ENCODE results near the gene LRSAM1. TPM values are rescaled to one million over a fixed set of nuclear protein-coding genes. Genes with fewer than 3 reads are reported as not detected.
A peak's percentile ranks its signal among the peaks of the same experiment; 100 is the strongest.

LRSAM1 gene
- total and polyA plus RNA-seq, 2 of the 8 experiments (the other 6 are each of a cell fraction or from before 2014, with no cell fraction given) = 9.7 to 18.3 TPM

DNA sequence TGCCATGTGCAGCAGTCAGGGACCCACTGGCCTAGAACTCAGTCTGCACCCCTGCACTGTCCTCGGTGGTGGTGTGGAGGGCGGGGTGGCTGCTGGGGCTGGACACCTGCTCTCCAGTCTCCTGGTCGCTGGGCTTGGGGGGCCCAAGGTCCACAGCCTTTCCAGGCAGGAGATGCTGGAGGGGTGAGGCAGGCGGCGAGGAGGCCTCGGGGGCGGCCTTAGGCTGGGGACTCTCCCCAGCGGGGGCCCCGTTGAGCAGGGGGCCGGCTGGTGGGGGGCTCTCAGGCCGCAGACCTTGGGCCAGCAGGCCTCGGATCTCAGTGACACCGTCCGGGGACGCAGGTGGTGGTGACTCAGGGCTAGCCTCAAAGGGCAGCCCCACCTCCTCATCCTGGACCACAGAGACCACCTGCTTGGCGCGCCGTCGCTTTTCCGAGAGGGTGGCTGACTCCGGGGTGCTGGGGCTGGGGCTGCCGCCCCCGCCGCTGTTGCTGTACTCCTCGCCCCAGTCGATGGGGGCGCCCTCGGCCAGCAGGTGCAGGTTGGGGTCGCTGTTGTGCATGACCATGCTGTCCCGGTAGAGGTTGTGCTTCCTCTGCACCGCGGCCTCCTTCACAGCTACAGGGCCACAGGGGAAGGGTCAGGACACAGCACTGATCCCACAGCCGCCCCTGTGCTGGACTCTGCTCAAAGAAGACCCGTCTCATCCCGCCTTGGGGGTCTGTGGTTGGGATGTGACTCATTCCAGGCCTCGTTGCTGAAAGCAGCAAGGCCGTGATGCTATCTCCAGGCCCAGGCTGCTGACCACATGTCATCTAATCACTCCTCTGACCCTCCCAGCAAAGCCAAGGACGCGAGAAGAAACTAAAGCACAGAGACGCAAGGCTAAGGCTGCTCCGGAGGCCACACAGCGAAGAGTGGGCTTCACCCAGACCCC is 55.8 kb downstream of the LRSAM1 start:
- H3K36me3 ChIP-seq (ENCODE audit: control insufficient read depth in 2 of 4, insufficient read depth in 4 of 4, low read length in 3 of 4) = peaks cover 0 to 13% (median 1%) of the 10 kb centered on the region in 4 experiments; a peak in 1 of 8 replicates

More for the DNA sequence above, 55.8 kb downstream of the LRSAM1 start:
- H3K4me2 ChIP-seq (ENCODE audit: insufficient read depth in 1 of 2, low read depth in 2 of 2, low read length in 2 of 2) = no peak overlapping the region
- H2BK12ac ChIP-seq (ENCODE audit: low read depth, low read length) = no peak overlapping the region
- H2BK20ac ChIP-seq (ENCODE audit: low read length) = no peak overlapping the region
- H4K91ac ChIP-seq (replicated peaks; ENCODE audit: insufficient read length, low read length) = no peak overlapping the region
- no peak overlapping the region for H2AK5ac ChIP-seq (ENCODE audit: low read depth, low read length)
- TF ChIP-seq CTCF (IDR thresholded peaks at IDR 0.05; ENCODE audit: control extremely low read depth in 1 of 3, insufficient read depth in 1 of 3, low read depth in 1 of 3, low read length in 3 of 3) (peak in 1 of 3 experiments; percentile 14; a peak in 1 of 4 replicates), RAD21 (IDR thresholded peaks at IDR 0.05 in 1 of 2, conservative IDR thresholded peaks at IDR 0.05 in 1 of 2; ENCODE audit: low read depth in 2 of 2, low read length in 2 of 2) (peak; percentile 12 to 19; a peak in 2 of 4 replicates)
- TF ChIP-seq, protein P1, sequence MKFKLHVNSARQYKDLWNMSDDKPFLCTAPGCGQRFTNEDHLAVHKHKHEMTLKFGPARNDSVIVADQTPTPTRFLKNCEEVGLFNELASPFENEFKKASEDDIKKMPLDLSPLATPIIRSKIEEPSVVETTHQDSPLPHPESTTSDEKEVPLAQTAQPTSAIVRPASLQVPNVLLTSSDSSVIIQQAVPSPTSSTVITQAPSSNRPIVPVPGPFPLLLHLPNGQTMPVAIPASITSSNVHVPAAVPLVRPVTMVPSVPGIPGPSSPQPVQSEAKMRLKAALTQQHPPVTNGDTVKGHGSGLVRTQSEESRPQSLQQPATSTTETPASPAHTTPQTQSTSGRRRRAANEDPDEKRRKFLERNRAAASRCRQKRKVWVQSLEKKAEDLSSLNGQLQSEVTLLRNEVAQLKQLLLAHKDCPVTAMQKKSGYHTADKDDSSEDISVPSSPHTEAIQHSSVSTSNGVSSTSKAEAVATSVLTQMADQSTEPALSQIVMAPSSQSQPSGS (IDR thresholded peaks at IDR 0.05; ENCODE audit: low read length) = no peak
- H3K4me1 ChIP-seq (replicated peaks in 1 of 4; ENCODE audit: control insufficient read depth in 3 of 4, insufficient read depth in 4 of 4, low read length in 3 of 4) = peaks cover 0 to 7% (median 4%) of the 10 kb centered on the region in 4 experiments; a peak in 6 of 7 replicates
- no peaks in the 10 kb centered on the region for H3K9me3 ChIP-seq (ENCODE audit: insufficient read depth in 2 of 2, low read depth in 1 of 2, low read length in 1 of 2)
- DNase-seq (ENCODE audit: low read depth in 1 of 2, low spot score in 2 of 2) = peak in 1 of 2 experiments; percentile 45
- peaks cover 0 to 3% of the 10 kb centered on the region in 2 experiments for H4K20me1 ChIP-seq (replicated peaks in 1 of 2; ENCODE audit: control insufficient read depth in 1 of 2, insufficient read depth in 2 of 2, low read length in 2 of 2)
- H3K79me1 ChIP-seq (ENCODE audit: low read depth, low read length) = no peaks in the 10 kb centered on the region
- no peaks in the 10 kb centered on the region for H3K27me3 ChIP-seq (replicated peaks in 1 of 4; ENCODE audit: control insufficient read depth in 3 of 4, extremely low read depth in 1 of 4, insufficient read depth in 3 of 4, low read length in 3 of 4)
- no peak overlapping the region for H2BK120ac ChIP-seq (replicated peaks; ENCODE audit: low read depth, low read length)
- no peak overlapping the region for H3K18ac ChIP-seq (ENCODE audit: extremely low read depth, low read length)
- no peak overlapping the region for H4K5ac ChIP-seq (ENCODE audit: insufficient read length, low read depth, low read length)
- no peak overlapping the region for H2AFZ ChIP-seq (ENCODE audit: low read length)
- H3K9ac ChIP-seq (replicated peaks in 1 of 4; ENCODE audit: extremely low read depth in 1 of 4, low read depth in 3 of 4, low read length in 3 of 4) = no peak overlapping the region
- no peak overlapping the region for H3K56ac ChIP-seq (replicated peaks; ENCODE audit: insufficient read length, low read depth, low read length)
- WGBS, 2 experiments (ENCODE audit: extremely low coverage in 1 of 2, insufficient coverage in 1 of 2, insufficient read length in 1 of 2, insufficient replicate concordance in 2 of 2, low coverage in 1 of 2, low lambda C conversion rate in 2 of 2, missing lambda C conversion rate in 1 of 2) = 90% methylated on average over 29 of the region's 42 CpGs; no CpG with 5 or more reads in 1 of the 2 experiments
- H3K4me3 ChIP-seq (ENCODE audit: extremely low read depth in 1 of 4, insufficient read depth in 2 of 4, low read depth in 3 of 4, low read length in 4 of 4) = no peak overlapping the region
- no peak overlapping the region for H3K14ac ChIP-seq (ENCODE audit: insufficient read length)
- no peak overlapping the region for H3K23ac ChIP-seq (ENCODE audit: insufficient read length)
- no peak overlapping the region for H3K4ac ChIP-seq (replicated peaks; ENCODE audit: insufficient read length, low read depth, low read length)
- ChIA-PET POLR2A (ENCODE audit: partially characterized antibody) (interaction anchor here (1.0 to 3.8 kb wide), 3 partner anchors 21 to 57 kb away, joined by 4 to 13 read pairs (median 6); partner anchors contain the start of genes LRSAM1 and RPL12), CTCF (ENCODE audit: partially characterized antibody) (interaction anchor here (0.7 to 11.4 kb wide), 16 partner anchors 10 to 196 kb away, joined by 3 to 193 read pairs (median 8); no protein-coding TSS in a partner anchor)
- no peak overlapping the region for H3K27ac ChIP-seq (ENCODE audit: low read depth, low read length)
- H3K79me2 ChIP-seq (ENCODE audit: control insufficient read depth in 1 of 2, insufficient read depth in 2 of 2, low read length in 2 of 2) = no peaks in the 10 kb centered on the region
- no peak overlapping the region for H2BK5ac ChIP-seq (ENCODE audit: low read depth, low read length)
- FAIRE-seq = no peak
- H3K23me2 ChIP-seq (ENCODE audit: low read depth, low read length) = no peaks in the 10 kb centered on the region
- H4K8ac ChIP-seq (ENCODE audit: extremely low read depth, insufficient read depth, low read length) = peak overlapping the region; percentile 5; the same call in 1 of the 2 replicates
- H2BK15ac ChIP-seq (ENCODE audit: low read length) = no peak overlapping the region

Measured in H1 (cell line).